Testis (tissue), 3 donors: ENCODE results near the gene ST6GAL1. TPM values are rescaled to one million over a fixed set of nuclear protein-coding genes. Genes with fewer than 3 reads are reported as not detected.
"Not testable (repeated sequence)": the region's sequence is repeated elsewhere in the genome, so short reads cannot be mapped to it uniquely, and the experiment has no call there.

Source experiments
- DNase-seq: peaks from one replicate; pipeline ENCODE4 v3.0.0-alpha.2; 2019
- H3K27ac ChIP-seq, 2 donors: fragments of 200-600 bp; sonication (generic); one replicate each; pipeline ENCODE4 v1.5.1; 2019
- H3K27me3 ChIP-seq: fragments of 200-600 bp; sonication (generic); one replicate; pipeline ENCODE4 v1.5.1; 2019
- H3K36me3 ChIP-seq: fragments of 200-600 bp; sonication (generic); one replicate; pipeline ENCODE4 v1.5.1; 2017; ENCODE audit warnings: low read depth; ENCODE audit errors: missing control alignments
- H3K4me1 ChIP-seq: fragments of 200-600 bp; sonication (generic); one replicate; pipeline ENCODE4 v1.5.1; 2019
- H3K4me3 ChIP-seq, 2 donors: fragments of 200-600 bp; sonication (generic); one replicate each; pipeline ENCODE4 v1.5.1; 2017 to 2019
- H3K9me3 ChIP-seq: fragments of 200-600 bp; sonication (generic); one replicate; pipeline ENCODE4 v1.5.1; 2017
- POLR2A ChIP-seq: fragments of 450-650 bp; IDR thresholded peaks from one replicate; pipeline ENCODE4 v1.6.1; 2017; ENCODE audit warnings: antibody characterized with exemption, mild to moderate bottlenecking, moderate library complexity
- WGBS, 2 donors: methylation state at CpG; one replicate each; pipeline ENCODE4 v1.1.5; 2018; 5-methylcytosine and 5-hydroxymethylcytosine counted together
- intact Hi-C: fragments of 100-400 bp; cut with DNase I; formaldehyde crosslinking; loops from one replicate; pipeline ENCODE4 v1.15.1; 2023; ENCODE audit warnings: low total_unique reads
- polyA plus RNA-seq: library from polyadenylated mRNA; stranded (reverse); fragments of 350-450 nt; fragmentation: Illumina TruSeq; extraction: RNeasy Lipid Tissue Mini Kit (QIAGEN cat#74804); gene quantifications from one replicate; pipeline ENCODE4 v1.2.3, GENCODE V29; 2014; ENCODE audit warnings: low read depth, low replicate concordance; ENCODE audit not compliant: insufficient read depth
- total RNA-seq, 2 donors: library from RNA; depleted of rRNA; stranded (reverse); fragments of >200 nt; gene quantifications; one replicate each; pipeline ENCODE4 v1.2.3, GENCODE V29; 2016
- TF ChIP-seq, protein P1 (sequence below), 3 experiments: fragments of 450-650 bp in 2 of 3; fragments of 200-600 bp in 1 of 3; sonication (generic) in 1 of 3; IDR thresholded peaks; one replicate each; pipeline ENCODE4 v1.5.1; 2016 to 2019; ENCODE audit warnings: antibody characterized with exemption in 3 of 3, mild to moderate bottlenecking in 2 of 3, moderate library complexity in 1 of 3

ST6GAL1 gene
- total and polyA plus RNA-seq, 3 donors from 2014 or later, result 12.8 to 26.3 (median 16.9) TPM

- no peak for DNase-seq
- intact Hi-C loops, result no loop called here
- Histone ChIP-seq H3K4me1 (no peaks in the 10 kb centered on the region), H3K9me3 (no peaks in the 10 kb centered on the region), H3K27me3 (no peaks in the 10 kb centered on the region), H3K4me3 (no peak overlapping the region), H3K36me3 (no peaks in the 10 kb centered on the region), H3K27ac (no peak overlapping the region)
- TF ChIP-seq, protein P1, sequence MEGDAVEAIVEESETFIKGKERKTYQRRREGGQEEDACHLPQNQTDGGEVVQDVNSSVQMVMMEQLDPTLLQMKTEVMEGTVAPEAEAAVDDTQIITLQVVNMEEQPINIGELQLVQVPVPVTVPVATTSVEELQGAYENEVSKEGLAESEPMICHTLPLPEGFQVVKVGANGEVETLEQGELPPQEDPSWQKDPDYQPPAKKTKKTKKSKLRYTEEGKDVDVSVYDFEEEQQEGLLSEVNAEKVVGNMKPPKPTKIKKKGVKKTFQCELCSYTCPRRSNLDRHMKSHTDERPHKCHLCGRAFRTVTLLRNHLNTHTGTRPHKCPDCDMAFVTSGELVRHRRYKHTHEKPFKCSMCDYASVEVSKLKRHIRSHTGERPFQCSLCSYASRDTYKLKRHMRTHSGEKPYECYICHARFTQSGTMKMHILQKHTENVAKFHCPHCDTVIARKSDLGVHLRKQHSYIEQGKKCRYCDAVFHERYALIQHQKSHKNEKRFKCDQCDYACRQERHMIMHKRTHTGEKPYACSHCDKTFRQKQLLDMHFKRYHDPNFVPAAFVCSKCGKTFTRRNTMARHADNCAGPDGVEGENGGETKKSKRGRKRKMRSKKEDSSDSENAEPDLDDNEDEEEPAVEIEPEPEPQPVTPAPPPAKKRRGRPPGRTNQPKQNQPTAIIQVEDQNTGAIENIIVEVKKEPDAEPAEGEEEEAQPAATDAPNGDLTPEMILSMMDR (IDR thresholded peaks at IDR 0.05), result no peak
- TF ChIP-seq POLR2A, result no peak
- 88 to 94% methylated on average over 3 of the region's 3 CpGs for WGBS, 2 donors
These were observed 20.2 kb downstream of the ST6GAL1 start for GRCh38 chr3:186950402-186951093.

DNA sequence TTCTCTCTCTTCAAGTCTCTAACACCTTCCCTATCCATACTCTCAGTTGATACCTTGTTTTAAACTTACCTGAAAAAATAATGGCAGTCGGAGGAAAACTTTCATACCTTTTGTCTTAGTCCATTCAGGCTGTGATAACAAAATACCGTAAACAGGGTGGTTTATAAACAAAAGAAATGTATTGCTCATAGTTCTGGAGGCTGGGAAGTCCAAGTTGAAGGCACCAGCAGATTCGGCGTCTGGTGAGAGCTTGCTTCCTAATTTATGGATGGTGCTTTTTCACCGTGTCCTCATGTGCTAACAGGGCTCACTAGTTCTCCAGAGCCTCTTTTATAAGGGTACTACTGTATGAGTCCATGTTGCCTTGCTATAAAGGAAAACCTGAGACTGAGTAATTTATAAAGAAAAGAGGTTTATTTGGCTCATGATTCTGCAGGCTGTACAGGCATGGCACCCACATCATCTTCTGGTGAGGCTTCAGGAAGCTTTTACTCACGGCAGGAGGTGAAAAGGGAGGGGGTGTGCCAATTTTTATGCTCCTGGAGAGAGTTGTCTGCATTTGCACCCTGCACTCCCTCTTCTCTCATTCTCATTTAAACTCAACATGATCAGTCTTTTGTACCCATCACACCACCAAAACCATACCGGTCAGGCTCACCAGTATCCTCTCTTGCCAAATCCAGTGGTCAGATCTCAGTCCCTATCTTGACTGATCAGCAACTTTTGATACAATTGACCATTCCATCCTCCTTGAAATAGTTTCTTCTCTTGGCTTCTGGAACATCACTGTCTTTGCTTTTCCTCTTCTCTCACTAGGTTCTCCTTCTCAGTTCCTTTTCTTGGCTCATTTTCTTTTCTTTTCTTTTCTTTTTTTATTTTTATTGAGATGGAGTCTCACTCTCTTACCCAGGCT is 21.6 kb downstream of the ST6GAL1 start:
- no peak overlapping the region for H3K4me3 ChIP-seq
- intact Hi-C loops, result no loop called here
- DNase-seq, result no peak
- no peaks in the 10 kb centered on the region for H3K36me3 ChIP-seq
- H3K9me3 ChIP-seq, result no peaks in the 10 kb centered on the region
- WGBS, 2 donors, result 93 to 95% methylated on average over 7 of the region's 7 CpGs
- H3K27me3 ChIP-seq, result no peaks in the 10 kb centered on the region
- no peak for TF ChIP-seq POLR2A
- TF ChIP-seq, protein P1 (IDR thresholded peaks at IDR 0.05), result no peak
- no peaks in the 10 kb centered on the region for H3K4me1 ChIP-seq
- no peak overlapping the region for H3K27ac ChIP-seq

GRCh38 chr3:186953011-186953487 is 22.7 kb downstream of the ST6GAL1 start:
- TF ChIP-seq, protein P1 (IDR thresholded peaks at IDR 0.05), result no peak
- no peak for TF ChIP-seq POLR2A
- H3K27me3 ChIP-seq, result no peaks in the 10 kb centered on the region
- no peaks in the 10 kb centered on the region for H3K4me1 ChIP-seq
- no peaks in the 10 kb centered on the region for H3K9me3 ChIP-seq
- H3K27ac ChIP-seq, result peak overlapping the region in 1 of 2 donors; percentile 20
- H3K36me3 ChIP-seq, result no peaks in the 10 kb centered on the region
- no peak overlapping the region for H3K4me3 ChIP-seq
- no peak for DNase-seq
- 74 to 83% methylated on average over 4 of the region's 4 CpGs for WGBS, 2 donors
- intact Hi-C loops, result no loop called here

DNA sequence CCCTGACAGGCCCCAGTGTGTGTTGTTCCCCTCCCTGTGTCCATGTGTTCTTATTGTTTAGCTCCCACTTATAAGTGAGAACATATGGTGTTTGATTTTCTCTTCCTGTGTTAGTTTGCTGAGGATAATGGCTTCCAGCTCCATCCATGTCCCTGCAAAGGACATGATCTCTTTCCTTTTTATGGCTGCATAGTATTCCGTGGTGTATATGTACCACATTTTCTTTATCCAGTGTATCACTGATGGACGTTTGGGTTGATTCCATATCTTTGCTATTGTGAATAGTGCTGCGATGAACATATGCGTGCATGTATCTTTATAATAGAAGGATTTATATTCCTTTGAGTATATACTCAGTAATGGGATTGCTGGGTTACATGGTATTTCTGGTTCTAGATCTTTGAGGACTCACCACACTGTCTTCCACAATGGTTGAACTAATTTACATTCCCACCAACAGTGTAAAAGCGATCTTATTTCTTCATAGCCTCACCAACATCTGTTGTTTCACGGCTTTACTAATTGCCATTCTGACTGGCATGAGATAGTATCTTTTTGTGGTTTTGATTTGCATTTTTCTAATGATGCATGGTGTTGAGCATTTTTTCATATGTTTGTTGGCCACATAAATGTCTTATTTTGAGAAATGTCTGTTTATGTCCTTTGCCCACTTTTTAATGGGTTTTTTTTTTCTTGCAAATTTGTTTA is 23.8 kb downstream of the ST6GAL1 start:
- H3K9me3 ChIP-seq, DNase-seq, H3K27me3 ChIP-seq, H3K36me3 ChIP-seq, H3K27ac ChIP-seq, H3K4me1 ChIP-seq, intact Hi-C loops, H3K4me3 ChIP-seq: not testable (repeated sequence)
- 81% methylated on average over 6 of the region's 6 CpGs for WGBS, 2 donors
